Activated naive CD4-positive, alpha-beta T cell (primary cell): ENCODE data around the gene MAPK14.

Experiments used
- DNase-seq, 4 experiments: peaks; one replicate each; lab custom pipeline; 2025; lab: John Stamatoyannopoulos, UW

The MAPK14 gene

DNA sequence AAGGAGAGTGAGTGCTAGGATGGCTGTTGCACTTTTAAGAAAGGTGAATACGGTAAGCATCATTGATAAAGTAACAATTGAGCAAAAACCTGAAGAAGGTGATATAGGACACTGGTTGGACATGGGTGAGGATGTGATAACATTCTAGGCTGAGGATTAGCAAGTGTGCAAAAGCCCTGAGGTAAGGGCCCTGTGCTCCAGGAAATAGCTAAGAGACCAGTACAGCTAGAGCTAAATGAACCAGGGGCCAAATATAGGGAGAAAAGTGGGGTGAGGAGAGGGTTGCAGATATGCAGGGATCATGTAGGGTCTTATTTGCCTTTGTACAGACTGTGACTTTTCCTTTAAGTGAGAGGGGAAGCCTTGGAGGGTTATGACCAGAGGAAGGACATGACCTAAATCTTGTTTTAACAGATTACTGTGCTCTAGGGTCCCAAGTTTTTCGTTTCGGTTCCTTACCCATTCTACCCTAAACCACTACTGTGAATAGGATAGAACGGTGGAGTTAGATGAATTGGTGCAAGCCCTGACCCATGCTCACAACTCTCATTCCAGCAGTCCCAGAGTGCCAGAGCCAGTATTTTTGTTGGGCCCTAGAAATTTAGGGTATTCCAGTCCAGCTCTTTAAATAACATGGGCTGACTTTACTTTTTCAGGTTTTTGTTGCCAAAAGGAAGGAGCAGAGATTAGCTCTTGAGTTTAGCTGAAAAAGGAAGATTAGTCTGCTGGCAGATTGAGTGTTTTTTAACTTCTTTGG is 10.7 kb downstream of the MAPK14 start:
- DNase-seq: no peak

DNA sequence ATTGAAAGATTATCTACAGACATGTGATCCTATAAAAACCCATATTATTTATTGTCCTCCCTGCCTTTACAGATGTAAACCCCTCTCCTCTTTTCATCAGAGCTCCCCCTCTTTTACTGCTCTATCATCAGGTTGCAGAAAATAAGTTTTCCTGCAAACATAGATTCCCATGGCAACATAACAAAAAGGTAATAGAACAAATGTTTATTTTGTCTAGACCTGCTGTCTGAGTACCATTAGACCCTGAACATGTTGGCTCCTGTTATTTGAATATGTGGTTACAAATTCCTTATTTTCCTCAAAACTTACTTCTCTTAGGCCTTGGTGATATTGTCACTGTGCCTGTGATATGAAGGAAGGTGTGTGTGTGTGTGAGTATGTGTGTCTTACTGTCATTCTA is 11.5 kb downstream of the MAPK14 start:
- DNase-seq: no peak

GRCh38 chr6:36040958-36041357 is 13.3 kb downstream of the MAPK14 start:
- DNase-seq: no peak

DNA sequence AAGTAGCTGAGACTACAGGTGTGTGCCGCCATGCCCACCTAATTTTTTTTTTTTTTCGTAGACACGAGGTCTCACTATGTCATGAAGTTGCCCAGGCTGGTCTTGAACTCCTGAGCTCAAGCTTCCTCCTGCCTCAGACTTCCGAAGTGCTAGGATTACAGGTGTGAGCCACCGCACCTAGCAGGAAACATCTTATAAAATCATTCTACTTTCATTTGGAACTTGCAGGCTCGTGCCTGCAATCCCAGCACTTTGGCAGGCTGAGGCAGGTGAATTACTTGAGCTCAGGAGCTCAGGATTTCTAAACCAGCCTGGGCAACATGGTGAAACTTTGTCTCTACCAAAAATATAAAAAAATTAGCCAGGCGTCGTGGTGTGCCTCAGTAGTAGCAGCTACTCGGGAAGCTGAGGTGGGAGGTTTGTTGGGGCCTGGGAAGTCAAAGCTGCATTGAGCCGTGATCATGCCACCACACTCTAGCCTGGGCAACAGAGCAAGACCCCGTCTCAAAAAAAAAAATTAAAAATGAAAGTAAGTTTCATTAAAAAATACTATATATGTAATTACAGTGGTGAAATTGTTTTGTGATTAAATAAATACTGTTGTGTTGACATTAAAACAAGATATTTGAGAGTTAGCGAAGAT is 15.1 kb downstream of the MAPK14 start:
- DNase-seq: no peak

DNA sequence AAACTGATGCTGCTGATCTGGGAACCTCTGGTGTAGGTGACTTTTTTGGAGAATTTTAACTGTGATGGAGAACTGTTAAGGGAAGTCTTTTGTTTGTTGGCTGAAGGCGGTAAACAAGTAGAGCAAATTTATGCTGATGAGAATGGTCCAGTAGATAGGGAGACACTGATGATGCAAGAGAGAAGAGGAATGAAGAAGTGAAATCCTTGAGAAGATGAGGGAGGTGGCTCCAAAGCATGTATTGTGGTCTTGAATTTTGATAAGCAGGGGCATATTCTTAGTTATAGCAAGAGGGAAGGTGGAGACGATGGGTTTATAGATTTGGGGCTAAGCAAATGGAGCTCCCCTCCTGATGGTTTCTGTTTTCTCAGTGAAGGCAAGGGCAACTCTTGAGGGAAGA is 22.0 kb downstream of the MAPK14 start:
- no peak for DNase-seq

DNA sequence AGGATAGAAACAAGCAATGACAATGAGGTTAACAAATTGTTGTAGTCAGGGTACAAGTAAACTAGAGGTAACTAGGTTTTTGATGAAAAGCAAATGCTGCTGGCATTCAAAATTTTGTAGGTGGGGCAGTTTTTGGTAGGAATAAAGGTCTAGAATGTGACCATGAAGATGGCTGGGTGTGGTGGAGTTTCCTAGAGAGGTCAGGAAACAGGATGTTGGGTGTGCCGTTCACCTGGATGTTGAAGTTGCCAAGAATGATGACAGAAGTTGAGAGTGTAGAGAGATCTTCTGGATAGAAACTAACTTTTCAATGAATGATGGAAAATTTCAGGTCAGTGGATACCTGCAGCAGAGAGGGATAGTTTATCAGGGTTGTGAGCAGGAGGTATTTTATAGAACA is 22.7 kb downstream of the MAPK14 start:
- DNase-seq: no peak

- no peak for DNase-seq
Observed at GRCh38 chr6:36050947-36051710, 23.5 kb downstream of the MAPK14 start.

DNA sequence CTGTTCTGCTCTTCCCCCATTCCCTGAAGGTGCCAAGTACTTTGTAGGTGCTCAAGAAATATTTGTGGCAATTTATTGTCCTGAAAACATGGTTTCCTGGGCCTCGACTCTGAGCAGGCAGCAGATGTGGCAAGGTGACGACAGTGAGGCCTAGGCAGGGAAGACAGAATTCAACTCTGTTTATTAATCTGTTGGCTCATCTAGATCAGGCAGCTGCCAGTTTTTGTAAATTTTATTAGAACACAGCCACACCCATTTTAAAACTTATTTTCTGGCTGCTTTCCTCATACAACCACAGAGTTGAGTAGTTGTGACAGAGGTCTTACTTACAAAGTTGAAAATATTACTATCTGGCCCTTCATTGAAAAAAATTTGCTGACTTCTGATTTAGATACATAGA is 24.5 kb downstream of the MAPK14 start:
- DNase-seq: no peak

DNA sequence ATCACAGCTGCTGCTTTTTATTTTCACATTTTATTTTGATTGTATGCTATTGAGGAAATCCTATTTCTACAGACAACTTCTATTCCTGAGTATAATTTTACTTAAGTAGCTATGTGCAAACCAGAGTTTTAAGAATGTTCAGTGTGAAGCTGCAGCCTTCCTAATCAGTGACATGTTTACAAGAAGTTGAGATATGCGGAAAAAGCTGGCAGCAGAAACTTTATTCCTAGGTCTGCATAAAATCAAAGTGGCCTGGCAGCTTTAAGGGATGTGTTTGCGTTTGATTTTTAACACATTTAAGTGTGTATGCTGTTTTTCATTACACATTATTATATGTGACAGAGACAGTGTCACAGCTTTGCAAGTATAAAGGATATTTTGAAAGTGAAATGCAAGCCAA is 26.3 kb downstream of the MAPK14 start:
- no peak for DNase-seq

GRCh38 chr6:36054415-36054814 is 26.8 kb downstream of the MAPK14 start:
- no peak for DNase-seq

DNA sequence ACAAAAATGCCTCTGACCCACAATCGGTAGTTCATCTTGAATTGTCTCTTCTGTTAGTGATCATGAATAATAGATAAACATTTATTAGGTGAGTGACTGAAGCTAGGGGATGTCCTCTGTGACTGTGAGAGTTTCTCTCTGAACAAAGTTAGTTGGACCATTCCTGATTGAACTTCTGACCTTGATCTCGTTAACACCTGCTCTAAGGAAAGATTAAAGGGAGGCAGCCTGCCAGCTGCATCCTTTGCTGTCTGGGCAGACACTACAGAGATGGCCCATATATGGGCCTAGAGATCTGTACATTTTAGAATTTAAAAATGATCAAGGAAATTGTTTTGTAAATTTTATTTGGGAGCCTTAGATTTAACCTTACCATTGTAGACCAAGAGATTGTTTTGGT is 27.3 kb downstream of the MAPK14 start:
- no peak for DNase-seq

- DNase-seq: no peak
Observed at GRCh38 chr6:36056178-36056577, 28.6 kb downstream of the MAPK14 start.

DNA sequence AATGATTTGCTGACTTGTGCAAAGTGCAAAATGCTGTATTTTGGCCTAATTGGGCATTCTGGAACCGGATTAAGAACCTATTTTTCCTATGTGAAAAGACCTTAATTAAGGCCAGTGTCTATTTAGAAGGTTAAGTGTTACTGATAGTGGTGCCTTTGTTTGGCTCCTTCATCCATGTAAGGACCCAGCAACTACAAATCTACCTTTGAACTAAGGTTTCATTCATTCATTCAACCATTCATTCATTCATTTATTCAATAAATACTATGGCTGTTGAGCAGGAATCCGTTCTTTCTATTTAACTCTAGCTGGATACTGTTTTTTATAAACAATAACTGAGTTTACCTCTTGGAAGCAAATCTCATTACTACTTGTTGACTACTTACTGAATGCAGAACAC is 33.6 kb downstream of the MAPK14 start:
- DNase-seq: no peak

- no peak for DNase-seq
Observed at GRCh38 chr6:36062247-36062646, 34.6 kb downstream of the MAPK14 start.

- no peak for DNase-seq
Observed at GRCh38 chr6:36063318-36064060, 35.9 kb downstream of the MAPK14 start.

- DNase-seq: no peak
Observed at GRCh38 chr6:36064770-36065396, 37.3 kb downstream of the MAPK14 start.

DNA sequence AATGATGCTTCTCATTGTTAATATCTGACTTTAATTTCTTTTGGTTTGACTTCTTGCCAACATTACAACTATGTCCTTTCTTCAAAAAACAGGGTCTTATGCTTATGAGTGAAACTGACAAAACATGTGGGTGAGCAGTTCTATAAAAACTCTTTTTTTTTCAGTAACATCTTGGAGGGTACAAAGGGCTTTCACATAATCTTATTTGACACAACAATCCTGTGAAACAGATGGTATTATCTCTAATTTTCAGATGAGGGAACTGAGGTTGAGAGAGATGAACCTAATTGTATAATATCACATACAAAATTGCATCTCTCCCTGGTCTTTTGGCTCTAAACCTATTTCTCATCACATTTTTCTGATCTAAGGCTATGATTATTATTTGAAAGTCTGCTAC is 38.3 kb downstream of the MAPK14 start:
- DNase-seq: no peak

DNA sequence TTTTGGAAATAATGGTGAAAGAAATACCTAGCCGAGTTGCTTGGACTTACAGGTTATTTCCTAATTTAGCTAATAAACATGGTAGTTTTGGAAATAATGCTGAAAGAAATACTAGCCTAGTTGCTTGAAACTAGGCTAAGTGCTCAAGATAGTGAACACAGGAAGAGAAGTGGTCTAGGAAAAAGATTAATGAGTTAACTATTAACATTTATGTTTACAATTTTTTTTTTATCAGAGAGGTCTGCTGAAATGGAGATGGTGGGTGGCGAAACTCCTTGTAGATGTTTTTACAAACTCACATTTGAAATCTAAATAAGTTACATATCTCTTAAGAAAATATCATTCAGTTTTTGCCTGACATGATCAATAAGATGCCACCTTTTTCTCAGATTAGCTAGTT is 39.2 kb downstream of the MAPK14 start:
- no peak for DNase-seq

GRCh38 chr6:36067374-36068011 is 39.9 kb downstream of the MAPK14 start:
- DNase-seq: no peak

DNA sequence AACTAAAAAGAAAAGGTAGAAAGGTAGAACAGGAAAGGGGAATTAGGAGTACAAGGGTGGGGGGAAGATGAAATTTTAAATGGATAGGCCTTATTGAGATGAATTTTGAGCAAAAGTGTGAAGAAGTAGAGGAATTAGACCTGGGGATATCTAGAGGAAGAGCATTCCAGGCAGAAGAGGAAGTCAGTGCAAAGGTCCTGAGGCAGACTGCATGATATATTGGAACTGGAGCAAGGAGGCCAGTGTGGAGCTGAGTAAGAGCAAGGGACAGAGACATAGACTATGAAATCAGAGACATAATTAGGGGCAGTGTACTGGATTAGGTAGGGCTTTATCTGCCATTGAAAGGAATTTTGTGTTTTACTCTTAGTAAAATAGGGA is 40.4 kb downstream of the MAPK14 start:
- DNase-seq: no peak

GRCh38 chr6:36068586-36068985 is 41.0 kb downstream of the MAPK14 start:
- DNase-seq: no peak

- DNase-seq: no peak
Observed at GRCh38 chr6:36069573-36069972, 42.0 kb downstream of the MAPK14 start.
